ENCODE measurements around the gene MED19.

Gene MED19

GRCh38 chr11:57679396-57679795, 32.6 kb downstream of the MED19 start:
- H3K9me3 ChIP-seq (replicated peaks in 1 of 2; ENCODE audit: control insufficient read depth in 2 of 2, insufficient read depth in 1 of 2, low read depth in 1 of 2, low read length in 2 of 2) = no peaks in the 10 kb centered on the region
- H3K4me2 ChIP-seq (ENCODE audit: insufficient read depth, low read length, poor library complexity, severe bottlenecking) = no peak overlapping the region
- no peak overlapping the region for H4K8ac ChIP-seq (ENCODE audit: low read depth, low read length)
- no peak for DNase-seq (ENCODE audit: low spot score)
- H3K23ac ChIP-seq (ENCODE audit: low read depth, low read length, poor library complexity) = no peak overlapping the region
- no peaks in the 10 kb centered on the region for H3K4me1 ChIP-seq (ENCODE audit: control insufficient read depth in 2 of 2, insufficient read depth in 1 of 2, low read depth in 1 of 2, low read length in 2 of 2)
- no peak overlapping the region for H3K9ac ChIP-seq (ENCODE audit: low read depth, low read length, poor library complexity)
- no peak overlapping the region for H3K14ac ChIP-seq (ENCODE audit: low read length)
- H2AFZ ChIP-seq (ENCODE audit: low read length) = no peak overlapping the region
- H2AK5ac ChIP-seq (ENCODE audit: low read depth, low read length) = no peak overlapping the region
- H3K18ac ChIP-seq (ENCODE audit: low read length) = no peak overlapping the region
- no CpG with 5 or more reads among the region's 4 CpGs for WGBS, 2 donors (ENCODE audit: extremely low coverage in 2 of 2, insufficient read length in 2 of 2, insufficient replicate concordance in 1 of 2)
- H4K91ac ChIP-seq (ENCODE audit: low read depth, low read length, poor library complexity) = no peak overlapping the region
- H3K4me3 ChIP-seq (ENCODE audit: low read length in 2 of 2) = no peak overlapping the region
- no peak overlapping the region for H2BK5ac ChIP-seq (ENCODE audit: low read length)
- H3K4ac ChIP-seq (ENCODE audit: low read length) = no peak overlapping the region
- H3K27me3 ChIP-seq (ENCODE audit: control insufficient read depth in 3 of 3, insufficient read depth in 3 of 3, low read depth in 1 of 3, low read length in 3 of 3) = no peaks in the 10 kb centered on the region
- no peak overlapping the region for H2BK15ac ChIP-seq (ENCODE audit: low read length)
- H3K27ac ChIP-seq (replicated peaks; ENCODE audit: low read length) = no peak overlapping the region
- H3K36me3 ChIP-seq (replicated peaks in 1 of 2; ENCODE audit: control insufficient read depth in 2 of 2, insufficient read depth in 2 of 2, low read length in 2 of 2) = peaks cover 15 to 90% of the 10 kb centered on the region in 2 donors
- no peak overlapping the region for H2BK120ac ChIP-seq (ENCODE audit: low read depth, low read length)
- no peaks in the 10 kb centered on the region for H3K79me1 ChIP-seq (ENCODE audit: low read depth, low read length)
- no peak overlapping the region for H2BK12ac ChIP-seq (ENCODE audit: low read length)

GRCh38 chr11:57675176-57675941, 36.7 kb downstream of the MED19 start:
- Histone ChIP-seq H3K27me3 (ENCODE audit: control insufficient read depth in 3 of 3, insufficient read depth in 3 of 3, low read depth in 1 of 3, low read length in 3 of 3) (no peaks in the 10 kb centered on the region), H4K91ac (ENCODE audit: low read depth, low read length, poor library complexity) (no peak overlapping the region), H2BK120ac (ENCODE audit: low read depth, low read length) (no peak overlapping the region), H3K4me2 (ENCODE audit: insufficient read depth, low read length, poor library complexity, severe bottlenecking) (no peak overlapping the region), H4K8ac (ENCODE audit: low read depth, low read length) (no peak overlapping the region), H3K14ac (ENCODE audit: low read length) (no peak overlapping the region), H3K9me3 (replicated peaks in 1 of 2; ENCODE audit: control insufficient read depth in 2 of 2, insufficient read depth in 1 of 2, low read depth in 1 of 2, low read length in 2 of 2) (no peaks in the 10 kb centered on the region), H2BK15ac (ENCODE audit: low read length) (no peak overlapping the region), H3K36me3 (replicated peaks in 1 of 2; ENCODE audit: control insufficient read depth in 2 of 2, insufficient read depth in 2 of 2, low read length in 2 of 2) (peaks cover 21 to 85% of the 10 kb centered on the region in 2 donors), H2BK12ac (ENCODE audit: low read length) (no peak overlapping the region), H2AK5ac (ENCODE audit: low read depth, low read length) (no peak overlapping the region), H3K9ac (ENCODE audit: low read depth, low read length, poor library complexity) (no peak overlapping the region), H3K79me1 (ENCODE audit: low read depth, low read length) (no peaks in the 10 kb centered on the region), H3K18ac (ENCODE audit: low read length) (no peak overlapping the region), H3K4ac (ENCODE audit: low read length) (no peak overlapping the region), H3K4me1 (ENCODE audit: control insufficient read depth in 2 of 2, insufficient read depth in 1 of 2, low read depth in 1 of 2, low read length in 2 of 2) (no peaks in the 10 kb centered on the region), H2AFZ (ENCODE audit: low read length) (no peak overlapping the region), H3K23ac (ENCODE audit: low read depth, low read length, poor library complexity) (no peak overlapping the region), H3K27ac (replicated peaks; ENCODE audit: low read length) (no peak overlapping the region), H3K4me3 (ENCODE audit: low read length in 2 of 2) (no peak overlapping the region), H2BK5ac (ENCODE audit: low read length) (no peak overlapping the region)
- WGBS, 2 donors (ENCODE audit: extremely low coverage in 2 of 2, insufficient read length in 2 of 2, insufficient replicate concordance in 1 of 2) = no CpG with 5 or more reads among the region's 3 CpGs
- no peak for DNase-seq (ENCODE audit: low spot score)

- Histone ChIP-seq H3K23ac (ENCODE audit: low read depth, low read length, poor library complexity) (no peak overlapping the region), H2BK12ac (ENCODE audit: low read length) (no peak overlapping the region), H2BK5ac (ENCODE audit: low read length) (no peak overlapping the region), H3K4me2 (ENCODE audit: insufficient read depth, low read length, poor library complexity, severe bottlenecking) (no peak overlapping the region), H4K91ac (ENCODE audit: low read depth, low read length, poor library complexity) (no peak overlapping the region), H3K9me3 (replicated peaks in 1 of 2; ENCODE audit: control insufficient read depth in 2 of 2, insufficient read depth in 1 of 2, low read depth in 1 of 2, low read length in 2 of 2) (no peaks in the 10 kb centered on the region), H3K79me1 (ENCODE audit: low read depth, low read length) (no peaks in the 10 kb centered on the region), H2AK5ac (ENCODE audit: low read depth, low read length) (no peak overlapping the region), H3K4me1 (ENCODE audit: control insufficient read depth in 2 of 2, insufficient read depth in 1 of 2, low read depth in 1 of 2, low read length in 2 of 2) (no peaks in the 10 kb centered on the region), H3K9ac (ENCODE audit: low read depth, low read length, poor library complexity) (no peak overlapping the region), H2AFZ (ENCODE audit: low read length) (no peak overlapping the region), H3K27me3 (ENCODE audit: control insufficient read depth in 3 of 3, insufficient read depth in 3 of 3, low read depth in 1 of 3, low read length in 3 of 3) (no peaks in the 10 kb centered on the region), H3K18ac (ENCODE audit: low read length) (no peak overlapping the region), H3K27ac (replicated peaks; ENCODE audit: low read length) (no peak overlapping the region), H4K8ac (ENCODE audit: low read depth, low read length) (no peak overlapping the region), H2BK15ac (ENCODE audit: low read length) (no peak overlapping the region), H3K14ac (ENCODE audit: low read length) (no peak overlapping the region), H3K4me3 (ENCODE audit: low read length in 2 of 2) (no peak overlapping the region), H3K4ac (ENCODE audit: low read length) (no peak overlapping the region), H2BK120ac (ENCODE audit: low read depth, low read length) (no peak overlapping the region), H3K36me3 (replicated peaks in 1 of 2; ENCODE audit: control insufficient read depth in 2 of 2, insufficient read depth in 2 of 2, low read length in 2 of 2) (peaks cover 18 to 74% of the 10 kb centered on the region in 2 donors)
- no peak for DNase-seq (ENCODE audit: low spot score)
Measured at GRCh38 chr11:57674251-57674650, 37.8 kb downstream of the MED19 start.

- H3K14ac ChIP-seq (ENCODE audit: low read length) = no peak overlapping the region
- peaks cover 12 to 26% of the 10 kb centered on the region in 2 donors for H3K36me3 ChIP-seq (replicated peaks in 1 of 2; ENCODE audit: control insufficient read depth in 2 of 2, insufficient read depth in 2 of 2, low read length in 2 of 2)
- no peak overlapping the region for H2BK120ac ChIP-seq (ENCODE audit: low read depth, low read length)
- peak overlapping the region; percentile 82 to 83 for H3K4me3 ChIP-seq (ENCODE audit: low read length in 2 of 2)
- peak overlapping the region; percentile 71 for H2AK5ac ChIP-seq (ENCODE audit: low read depth, low read length)
- peak overlapping the region; percentile 75 for H2BK15ac ChIP-seq (ENCODE audit: low read length)
- no peaks in the 10 kb centered on the region for H3K9me3 ChIP-seq (replicated peaks in 1 of 2; ENCODE audit: control insufficient read depth in 2 of 2, insufficient read depth in 1 of 2, low read depth in 1 of 2, low read length in 2 of 2)
- H3K4me2 ChIP-seq (ENCODE audit: insufficient read depth, low read length, poor library complexity, severe bottlenecking) = peak overlapping the region; percentile 71
- H4K8ac ChIP-seq (ENCODE audit: low read depth, low read length) = no peak overlapping the region
- no peak for DNase-seq (ENCODE audit: low spot score)
- peak overlapping the region; percentile 98 for H3K18ac ChIP-seq (ENCODE audit: low read length)
- peak overlapping the region; percentile 95 for H2BK5ac ChIP-seq (ENCODE audit: low read length)
- peak overlapping the region; percentile 82 for H2AFZ ChIP-seq (ENCODE audit: low read length)
- H3K4me1 ChIP-seq (ENCODE audit: control insufficient read depth in 2 of 2, insufficient read depth in 1 of 2, low read depth in 1 of 2, low read length in 2 of 2) = peaks cover 0 to 4% of the 10 kb centered on the region in 2 donors
- H3K79me1 ChIP-seq (ENCODE audit: low read depth, low read length) = peaks cover 4% of the 10 kb centered on the region
- peak overlapping the region; percentile 97 for H3K27ac ChIP-seq (replicated peaks; ENCODE audit: low read length)
- peak overlapping the region; percentile 26 for H3K4ac ChIP-seq (ENCODE audit: low read length)
- no peak overlapping the region for H4K91ac ChIP-seq (ENCODE audit: low read depth, low read length, poor library complexity)
- peak overlapping the region; percentile 87 for H3K9ac ChIP-seq (ENCODE audit: low read depth, low read length, poor library complexity)
- peak overlapping the region; percentile 99 for H3K23ac ChIP-seq (ENCODE audit: low read depth, low read length, poor library complexity)
- no CpG with 5 or more reads among the region's 31 CpGs for WGBS, 2 donors (ENCODE audit: extremely low coverage in 2 of 2, insufficient read length in 2 of 2, insufficient replicate concordance in 1 of 2)
- H3K27me3 ChIP-seq (ENCODE audit: control insufficient read depth in 3 of 3, insufficient read depth in 3 of 3, low read depth in 1 of 3, low read length in 3 of 3) = no peaks in the 10 kb centered on the region
- H2BK12ac ChIP-seq (ENCODE audit: low read length) = no peak overlapping the region
Measured at GRCh38 chr11:57668434-57668782, 43.6 kb downstream of the MED19 start.
